HG03064 (cell line): ENCODE measurements around the gene SNAP23.
A peak's percentile ranks its signal among the peaks of the same experiment; 100 is the strongest.

ENCODE experiments used
- ATAC-seq: cut with Tn5 transposase; IDR thresholded peaks from one replicate; pipeline ENCODE4 v1.9.1; 2021; ENCODE audit warnings: low read depth; ENCODE audit not compliant: unreplicated experiment

The SNAP23 gene

GRCh38 chr15:42494998-42495360, 455 bp upstream of the SNAP23 start:
- no peak for ATAC-seq

GRCh38 chr15:42498212-42499068, 3.0 kb downstream of the SNAP23 start:
- ATAC-seq, result no peak

GRCh38 chr15:42499858-42500609, 4.6 kb downstream of the SNAP23 start:
- ATAC-seq, result no peak

GRCh38 chr15:42502477-42502876, 7.0 kb downstream of the SNAP23 start:
- ATAC-seq, result no peak

DNA sequence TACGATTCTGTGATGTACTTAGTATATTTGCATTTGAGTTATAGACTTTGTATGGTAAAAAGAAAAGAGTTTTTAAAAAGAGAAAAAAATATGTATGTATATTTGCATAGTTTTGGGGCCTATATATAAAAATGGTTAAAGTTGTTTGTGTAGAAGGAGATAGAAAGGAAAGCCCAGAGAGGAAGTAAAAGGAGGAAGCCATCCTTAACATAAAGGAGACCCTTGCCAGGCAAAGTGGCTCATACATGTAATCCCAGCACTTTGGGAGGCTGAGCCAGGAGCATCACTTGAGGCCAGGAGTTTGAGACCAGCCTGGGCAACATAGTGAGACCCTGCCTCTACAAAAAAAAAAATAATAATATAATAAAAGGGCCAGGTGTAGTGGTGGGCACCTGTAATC, 8.4 kb downstream of the SNAP23 start:
- ATAC-seq, result no peak

- ATAC-seq, result no peak
Observed at GRCh38 chr15:42504631-42505030, 9.2 kb downstream of the SNAP23 start.

- no peak for ATAC-seq
Observed at GRCh38 chr15:42507514-42507913, 12.1 kb downstream of the SNAP23 start.

- ATAC-seq, result no peak
Observed at GRCh38 chr15:42508263-42508690, 12.8 kb downstream of the SNAP23 start.

DNA sequence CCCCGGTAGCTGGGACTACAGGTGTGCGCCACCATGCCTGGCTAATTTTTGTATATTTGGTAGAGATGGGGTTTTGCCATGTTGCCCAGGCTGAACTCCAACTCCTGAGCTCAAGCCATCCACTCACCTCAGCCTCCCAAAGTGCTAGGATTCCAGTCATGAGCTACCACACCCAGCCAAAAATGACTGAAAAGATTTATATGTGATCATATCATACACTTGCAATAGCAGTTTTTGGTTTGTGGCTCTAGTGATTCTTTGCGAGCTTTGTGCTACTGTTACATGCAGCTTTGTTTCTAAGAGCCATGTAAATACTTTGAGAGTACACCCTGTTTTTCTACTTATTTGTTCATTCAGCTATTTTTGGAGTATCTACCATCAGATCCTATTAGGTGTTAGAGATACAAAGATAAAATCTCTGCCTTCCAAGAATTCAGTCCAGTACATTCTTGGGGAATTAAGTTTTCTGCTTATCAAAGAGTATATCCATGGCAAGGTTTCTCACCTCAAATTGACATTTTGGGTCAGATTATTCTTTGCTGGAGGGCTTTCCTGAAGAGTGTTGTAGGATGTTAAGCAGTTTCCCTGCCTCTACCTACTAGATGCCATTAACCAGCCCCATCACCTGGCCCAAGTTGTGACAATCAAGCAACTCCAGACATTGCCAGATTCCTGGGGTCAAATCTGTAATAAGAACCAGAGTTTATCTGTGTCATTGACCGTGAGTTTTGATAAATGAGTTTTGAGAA, 15.0 kb downstream of the SNAP23 start:
- no peak for ATAC-seq

- no peak for ATAC-seq
Observed at GRCh38 chr15:42511007-42511391, 15.6 kb downstream of the SNAP23 start.

DNA sequence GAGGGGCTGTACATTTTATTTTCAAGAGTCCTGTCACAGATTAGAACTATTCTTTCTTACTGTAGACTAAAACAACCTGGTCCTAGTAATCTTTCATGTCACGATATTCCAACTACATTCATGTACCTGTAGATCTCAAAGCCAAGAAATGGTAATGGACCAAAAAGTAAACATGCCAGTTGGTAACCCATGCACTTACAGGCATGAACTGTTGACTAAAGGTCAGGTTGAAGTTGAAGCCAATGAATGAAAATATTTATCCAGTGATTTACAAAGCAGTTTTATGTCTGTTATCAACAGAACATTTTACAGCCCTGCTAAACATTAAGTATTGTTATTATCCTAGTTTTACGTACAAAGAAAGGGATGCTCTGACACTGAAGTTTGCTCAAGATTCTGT, 27.9 kb downstream of the SNAP23 start:
- ATAC-seq, result no peak

- ATAC-seq, result no peak
Observed at GRCh38 chr15:42528970-42529369, 33.5 kb downstream of the SNAP23 start.

DNA sequence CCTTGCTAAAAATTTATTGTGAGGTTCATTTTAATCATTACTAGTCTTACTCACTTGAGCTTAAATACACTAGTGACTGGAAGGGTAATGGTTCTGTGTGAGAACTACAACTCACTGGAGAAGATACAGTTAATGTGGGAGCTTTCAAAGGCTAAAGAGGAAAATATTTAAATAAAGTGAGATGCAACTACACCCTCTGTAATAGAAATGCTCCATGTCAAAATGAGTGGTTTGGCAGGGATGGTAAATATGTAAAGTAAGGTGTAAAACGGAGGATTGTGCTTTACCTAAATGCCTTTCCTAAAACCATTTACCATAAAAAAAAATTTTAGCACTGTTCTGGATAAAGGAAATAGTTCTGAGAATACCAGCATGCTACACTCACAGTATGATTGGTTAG, 37.8 kb downstream of the SNAP23 start:
- ATAC-seq, result no peak

GRCh38 chr15:42544853-42545629, 49.6 kb downstream of the SNAP23 start:
- ATAC-seq, result no peak

DNA sequence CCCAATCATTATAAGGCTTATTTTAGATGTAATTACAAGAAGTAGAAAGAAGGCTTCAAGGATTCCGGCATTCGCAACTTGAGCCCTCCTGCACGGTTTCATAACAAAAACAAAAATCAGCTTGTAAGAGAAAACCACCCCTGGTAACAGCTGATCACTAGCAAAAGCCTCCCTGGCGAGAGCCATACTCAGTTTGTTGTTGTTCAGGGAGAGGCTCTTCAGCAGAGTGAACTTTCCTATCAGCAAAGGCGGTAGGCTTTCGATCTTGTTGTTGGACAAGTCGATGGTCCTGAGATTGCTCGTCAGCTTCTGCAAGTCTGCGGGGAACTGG, 52.4 kb downstream of the SNAP23 start:
- no peak for ATAC-seq

DNA sequence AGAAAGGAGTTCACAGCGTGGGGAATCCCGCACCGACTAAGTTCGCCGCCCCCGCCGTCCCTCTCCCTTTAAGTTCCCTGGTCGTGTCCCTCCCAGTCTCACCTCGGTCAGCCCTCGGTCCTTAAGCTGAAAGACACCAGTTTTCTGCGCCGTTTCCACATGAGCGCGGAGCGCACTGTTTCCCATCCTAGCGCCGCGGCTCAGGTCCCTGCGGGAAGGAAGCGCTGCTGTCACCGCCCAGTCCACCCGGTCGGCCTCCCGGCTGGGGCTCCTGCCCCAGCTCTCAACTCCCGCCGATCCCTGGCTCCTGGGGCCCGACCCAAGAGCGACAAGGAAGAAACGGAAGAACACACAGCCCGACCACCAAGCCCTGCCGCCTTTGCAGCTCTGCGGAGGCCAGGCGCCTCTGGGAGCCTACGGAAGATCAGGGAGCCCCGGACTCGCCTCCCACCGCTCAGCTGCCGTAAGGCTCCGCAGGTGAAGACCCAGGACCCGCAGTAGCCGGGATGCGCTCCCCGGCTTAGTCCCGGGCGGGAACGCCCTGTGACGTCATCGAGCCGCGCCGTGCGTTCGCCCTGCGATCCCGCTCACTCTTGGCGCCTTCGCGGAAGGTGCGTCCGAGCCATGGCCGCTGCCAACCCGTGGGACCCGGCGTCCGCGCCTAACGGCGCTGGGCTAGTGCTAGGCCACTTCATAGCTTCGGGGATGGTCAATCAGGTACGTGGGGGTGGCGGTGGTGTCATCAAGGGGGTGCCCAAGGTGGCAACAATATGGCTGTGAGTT, 53.0 kb downstream of the SNAP23 start, which contains the start of the genes HAUS2 and LRRC57:
HAUS2 (plus strand) TSS at position 590 of the 783 bp plus-strand sequence; CDS start at position 625, 35 bp downstream.
LRRC57 (minus strand) TSS at position 545 of the 783 bp plus-strand sequence; CDS start at position 186, 359 bp downstream.
- peak; percentile 76 for ATAC-seq

DNA sequence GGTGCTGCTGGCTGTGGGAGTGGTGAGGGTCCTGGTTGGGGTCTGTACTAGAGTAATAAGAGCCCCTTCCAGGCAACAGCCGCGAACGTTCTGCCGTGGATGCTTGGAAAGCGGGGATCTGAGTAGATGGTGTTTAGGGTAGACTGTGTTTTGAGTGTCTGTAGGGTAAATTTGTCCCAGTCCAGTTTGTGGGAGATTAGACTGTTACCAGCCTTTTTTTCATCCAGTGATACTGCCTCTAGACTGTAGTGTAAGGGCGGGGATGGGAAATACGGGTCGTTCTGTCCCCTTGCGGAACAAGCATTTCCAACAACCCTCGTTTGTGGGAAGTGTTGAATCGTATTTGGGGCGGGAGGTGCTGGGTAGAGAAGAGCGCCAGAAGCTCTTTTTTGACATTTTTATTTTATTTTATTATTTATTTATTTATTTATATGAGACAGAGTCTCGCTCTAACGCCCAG, 53.6 kb downstream of the SNAP23 start:
- ATAC-seq, result peak; percentile 35

GRCh38 chr15:42549741-42550392, 54.4 kb downstream of the SNAP23 start:
- ATAC-seq, result no peak

GRCh38 chr15:42553554-42553953, 58.1 kb downstream of the SNAP23 start:
- ATAC-seq, result no peak
